CD4-positive, alpha-beta T cell (primary cell): ENCODE results near the gene UPP2. TPM values are rescaled to one million over a fixed set of nuclear protein-coding genes. Genes with fewer than 3 reads are reported as not detected.

Experiments
- ATAC-seq: fragments of 200-7000 bp; cut with Tn5 transposase; one replicate; pipeline ENCODE4 v1.10.0; 2022; ENCODE audit warnings: mild to moderate bottlenecking; ENCODE audit not compliant: poor library complexity
- CTCF ChIA-PET: fragments of 350-600 bp; sonication (Branson Sonifier 250); formaldehyde crosslinking; loops from one replicate; lab custom pipeline; 2021; ENCODE audit warnings: antibody characterized with exemption, inconsistent platforms; lab: Charles Lee
- POLR2A ChIA-PET: fragments of 350-600 bp; sonication (Branson Sonifier 250); formaldehyde crosslinking; loops from one replicate; lab custom pipeline; 2021; ENCODE audit warnings: antibody characterized with exemption, inconsistent platforms; lab: Charles Lee
- DNase-seq, 14 experiments: peaks; one replicate each; pipeline ENCODE4 v3.0.0-alpha.2; 2013 to 2020; ENCODE audit warnings: mixed read lengths in 2 of 14
- H3K27ac ChIP-seq, 2 donors: one replicate each; pipeline versions ENCODE4 v1.5.1 to v1.7.0; 2013; ENCODE audit warnings: low read length in 2 of 2, low read depth in 1 of 2, mild to moderate bottlenecking in 1 of 2
- H3K27me3 ChIP-seq, 2 experiments: 1 replicate in 1 of 2; 2 replicates in 1 of 2; pipeline versions ENCODE4 v1.6.1 to v1.7.0; 2013; ENCODE audit warnings: low read length in 2 of 2, control low read depth in 1 of 2, mild to moderate bottlenecking in 1 of 2, moderate library complexity in 1 of 2; ENCODE audit not compliant: insufficient read depth in 2 of 2, control insufficient read depth in 1 of 2
- H3K36me3 ChIP-seq: one replicate; pipeline ENCODE4 v1.6.1; 2013; ENCODE audit warnings: low read length, control low read depth; ENCODE audit not compliant: insufficient read depth
- H3K4me1 ChIP-seq: one replicate; pipeline ENCODE4 v1.6.1; 2013; ENCODE audit warnings: low read length, control low read depth; ENCODE audit not compliant: insufficient read depth
- H3K4me3 ChIP-seq: one replicate; pipeline ENCODE4 v1.5.1; 2013; ENCODE audit warnings: mild to moderate bottlenecking, low read length, moderate library complexity
- H3K9me3 ChIP-seq, 2 experiments: 1 replicate in 1 of 2; 2 replicates in 1 of 2; pipeline versions ENCODE4 v1.6.1 to v1.7.0; 2013; ENCODE audit warnings: low read length in 2 of 2, mild to moderate bottlenecking in 2 of 2, control low read depth in 1 of 2, moderate library complexity in 1 of 2; ENCODE audit not compliant: control insufficient read depth in 1 of 2, insufficient read depth in 1 of 2
- H3K27ac Mint-ChIP-seq: one replicate; pipeline ENCODE4 v1.8.0; 2020; ENCODE audit warnings: mixed read lengths
- H3K27me3 Mint-ChIP-seq: one replicate; pipeline ENCODE4 v1.8.0; 2021; ENCODE audit warnings: mixed read lengths
- H3K36me3 Mint-ChIP-seq: one replicate; pipeline ENCODE4 v1.8.0; 2021; ENCODE audit warnings: low read depth, mixed read lengths
- H3K4me1 Mint-ChIP-seq: one replicate; pipeline ENCODE4 v1.8.0; 2021; ENCODE audit warnings: low read depth, mixed read lengths
- H3K4me3 Mint-ChIP-seq: one replicate; pipeline ENCODE4 v1.8.0; 2020; ENCODE audit warnings: mild to moderate bottlenecking, mixed read lengths
- H3K9me3 Mint-ChIP-seq: one replicate; pipeline ENCODE4 v1.8.0; 2020; ENCODE audit warnings: mixed read lengths
- intact Hi-C, 2 experiments: fragments of 100-400 bp; cut with DNase I in 1 of 2; cut with micrococcal nuclease in 1 of 2; formaldehyde crosslinking; loops; one replicate each; pipeline versions ENCODE4 v1.15.1 to v1.9.0; 2023 to 2025; cut with DNase I, micrococcal nuclease
- total RNA-seq, 174 experiments: library from RNA in 2 of 174; stranded (reverse) in 2 of 174; gene quantifications; one replicate each; pipeline ENCODE4 v1.2.3 and lab custom pipeline; 2021 to 2026
- TF ChIP-seq, protein P1 (sequence below): fragments of 200-600 bp; IDR thresholded peaks from one replicate; pipeline ENCODE4 v1.8.0; 2022; ENCODE audit warnings: antibody characterized with exemption, mild to moderate bottlenecking

Gene UPP2
- total RNA-seq, 2 experiments from 2014 or later = not detected

- peaks cover 0 to 11% of the 10 kb centered on the region in 2 experiments for H3K27me3 ChIP-seq
- TF ChIP-seq, protein P1, sequence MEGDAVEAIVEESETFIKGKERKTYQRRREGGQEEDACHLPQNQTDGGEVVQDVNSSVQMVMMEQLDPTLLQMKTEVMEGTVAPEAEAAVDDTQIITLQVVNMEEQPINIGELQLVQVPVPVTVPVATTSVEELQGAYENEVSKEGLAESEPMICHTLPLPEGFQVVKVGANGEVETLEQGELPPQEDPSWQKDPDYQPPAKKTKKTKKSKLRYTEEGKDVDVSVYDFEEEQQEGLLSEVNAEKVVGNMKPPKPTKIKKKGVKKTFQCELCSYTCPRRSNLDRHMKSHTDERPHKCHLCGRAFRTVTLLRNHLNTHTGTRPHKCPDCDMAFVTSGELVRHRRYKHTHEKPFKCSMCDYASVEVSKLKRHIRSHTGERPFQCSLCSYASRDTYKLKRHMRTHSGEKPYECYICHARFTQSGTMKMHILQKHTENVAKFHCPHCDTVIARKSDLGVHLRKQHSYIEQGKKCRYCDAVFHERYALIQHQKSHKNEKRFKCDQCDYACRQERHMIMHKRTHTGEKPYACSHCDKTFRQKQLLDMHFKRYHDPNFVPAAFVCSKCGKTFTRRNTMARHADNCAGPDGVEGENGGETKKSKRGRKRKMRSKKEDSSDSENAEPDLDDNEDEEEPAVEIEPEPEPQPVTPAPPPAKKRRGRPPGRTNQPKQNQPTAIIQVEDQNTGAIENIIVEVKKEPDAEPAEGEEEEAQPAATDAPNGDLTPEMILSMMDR = no peak
- no peaks in the 10 kb centered on the region for H3K4me1 ChIP-seq
- Mint-ChIP-seq H3K36me3 (no peaks in the 10 kb centered on the region), H3K27me3 (peaks cover 8% of the 10 kb centered on the region), H3K9me3 (no peaks in the 10 kb centered on the region), H3K27ac (no peak overlapping the region), H3K4me3 (no peak overlapping the region), H3K4me1 (no peaks in the 10 kb centered on the region)
- ChIA-PET CTCF (no interaction called here), POLR2A (no interaction called here)
- ATAC-seq (no peak), DNase-seq (no peak)
- no peaks in the 10 kb centered on the region for H3K9me3 ChIP-seq
- no peak overlapping the region for H3K4me3 ChIP-seq
- intact Hi-C loops = no loop called here
- H3K36me3 ChIP-seq = no peaks in the 10 kb centered on the region
- no peak overlapping the region for H3K27ac ChIP-seq
These were observed 23.2 kb downstream of the UPP2 start for GRCh38 chr2:158124896-158125295.

- TF ChIP-seq, protein P1 = no peak
- no peak overlapping the region for H3K27ac ChIP-seq
- no peaks in the 10 kb centered on the region for H3K4me1 Mint-ChIP-seq
- ATAC-seq (no peak), DNase-seq (no peak)
- CTCF ChIA-PET = no interaction called here
- H3K36me3 Mint-ChIP-seq = no peaks in the 10 kb centered on the region
- no peak overlapping the region for H3K4me3 Mint-ChIP-seq
- H3K9me3 ChIP-seq = no peaks in the 10 kb centered on the region
- no peaks in the 10 kb centered on the region for H3K36me3 ChIP-seq
- POLR2A ChIA-PET = no interaction called here
- no peaks in the 10 kb centered on the region for H3K4me1 ChIP-seq
- intact Hi-C loops = no loop called here
- H3K27me3 ChIP-seq = peaks cover 0 to 11% of the 10 kb centered on the region in 2 experiments
- H3K27ac Mint-ChIP-seq = no peak overlapping the region
- H3K4me3 ChIP-seq = no peak overlapping the region
- peaks cover 8% of the 10 kb centered on the region for H3K27me3 Mint-ChIP-seq
- H3K9me3 Mint-ChIP-seq = no peaks in the 10 kb centered on the region
These were observed 24.3 kb downstream of the UPP2 start for GRCh38 chr2:158125756-158126498.

DNA sequence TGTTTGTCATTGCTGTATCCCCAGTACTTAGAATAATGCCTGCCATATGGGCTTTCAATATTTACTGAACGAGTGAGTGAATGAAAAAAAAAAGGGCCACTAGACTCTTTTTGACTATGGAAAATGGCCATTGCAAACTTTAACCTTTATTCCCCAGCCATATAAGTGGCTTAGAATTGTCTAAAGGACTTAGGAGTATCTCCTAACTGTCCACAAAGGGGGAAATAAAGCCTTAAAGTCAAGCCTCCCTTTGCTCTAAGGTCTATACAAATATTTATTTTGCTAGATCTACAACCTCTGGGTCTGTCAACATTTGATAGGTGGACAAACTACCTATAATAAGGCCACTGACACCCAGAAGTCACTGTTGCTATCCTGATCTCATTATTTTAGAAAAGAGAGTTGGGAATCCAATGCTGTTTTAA is 25.7 kb downstream of the UPP2 start:
- no peak overlapping the region for H3K4me3 ChIP-seq
- intact Hi-C loops = no loop called here
- H3K4me1 ChIP-seq = no peaks in the 10 kb centered on the region
- no peaks in the 10 kb centered on the region for H3K9me3 ChIP-seq
- Mint-ChIP-seq H3K27ac (no peak overlapping the region), H3K27me3 (peaks cover 8% of the 10 kb centered on the region), H3K4me3 (no peak overlapping the region), H3K9me3 (no peaks in the 10 kb centered on the region), H3K36me3 (no peaks in the 10 kb centered on the region), H3K4me1 (no peaks in the 10 kb centered on the region)
- H3K27ac ChIP-seq = no peak overlapping the region
- DNase-seq (no peak), ATAC-seq (no peak)
- TF ChIP-seq, protein P1 = no peak
- H3K27me3 ChIP-seq = peaks cover 0 to 11% of the 10 kb centered on the region in 2 experiments
- CTCF ChIA-PET = no interaction called here
- POLR2A ChIA-PET = no interaction called here
- no peaks in the 10 kb centered on the region for H3K36me3 ChIP-seq
